ENCODE measurements around the gene SMAD3.

The SMAD3 gene

DNA sequence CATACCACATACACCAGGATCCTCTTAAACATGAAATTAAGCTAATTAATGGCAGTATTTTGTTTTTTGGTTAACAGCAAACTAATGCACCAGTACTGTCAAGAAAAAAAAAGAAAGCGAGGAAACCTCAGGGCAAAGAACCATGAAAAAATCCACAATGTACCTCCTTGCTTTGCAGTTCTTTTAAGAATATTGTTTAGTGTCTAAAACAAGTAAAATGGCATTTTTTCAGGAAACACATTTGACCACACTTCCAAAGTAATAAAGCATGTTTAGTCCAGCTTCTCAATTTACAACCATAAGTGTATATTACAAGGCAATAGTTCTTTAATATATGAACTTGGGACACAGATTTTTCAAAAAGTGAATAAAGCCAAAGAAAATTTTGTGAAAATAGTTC, 162.4 kb downstream of the SMAD3 start:
- no peak for DNase-seq (ENCODE audit: low read depth, low spot score)

DNA sequence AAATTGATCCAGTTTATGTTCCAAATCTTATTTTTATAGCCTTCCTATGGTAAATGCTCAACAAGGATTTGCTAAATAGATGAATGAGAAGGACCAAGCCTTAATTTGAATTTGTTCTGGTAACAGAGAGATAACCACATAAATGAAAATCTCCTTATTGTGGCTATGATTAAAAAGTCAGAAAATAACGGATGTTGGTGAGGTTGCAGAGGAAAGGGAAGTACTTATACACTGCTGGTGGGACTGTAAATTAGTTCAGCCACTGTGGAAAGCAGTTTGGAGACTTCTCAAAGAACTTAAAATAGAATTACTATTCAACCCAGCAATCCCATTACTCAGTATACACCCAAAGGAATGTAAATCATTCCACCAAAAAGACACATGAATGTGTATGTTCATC, 162.9 kb downstream of the SMAD3 start:
- no peak for DNase-seq (ENCODE audit: low read depth, low spot score)

DNA sequence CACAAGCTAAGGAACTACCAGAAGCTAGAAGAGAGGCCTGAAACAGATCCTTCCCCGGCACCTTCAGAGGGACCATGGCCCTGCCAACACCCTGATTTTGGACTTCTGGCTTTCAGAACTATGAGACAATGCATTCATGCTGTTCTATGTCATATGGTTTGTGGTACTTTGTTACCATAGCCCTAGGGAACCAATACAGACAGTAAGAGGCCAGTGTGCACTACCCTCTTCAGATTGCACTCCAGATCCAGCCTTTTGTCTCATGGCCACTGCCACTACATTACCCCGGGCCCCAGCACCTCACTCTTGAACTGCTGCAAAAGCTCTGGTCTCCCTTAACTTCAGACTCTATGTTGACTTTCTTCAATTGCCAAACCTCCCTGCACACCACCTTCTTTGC, 165.1 kb downstream of the SMAD3 start:
- DNase-seq (ENCODE audit: low read depth, low spot score): no peak

DNA sequence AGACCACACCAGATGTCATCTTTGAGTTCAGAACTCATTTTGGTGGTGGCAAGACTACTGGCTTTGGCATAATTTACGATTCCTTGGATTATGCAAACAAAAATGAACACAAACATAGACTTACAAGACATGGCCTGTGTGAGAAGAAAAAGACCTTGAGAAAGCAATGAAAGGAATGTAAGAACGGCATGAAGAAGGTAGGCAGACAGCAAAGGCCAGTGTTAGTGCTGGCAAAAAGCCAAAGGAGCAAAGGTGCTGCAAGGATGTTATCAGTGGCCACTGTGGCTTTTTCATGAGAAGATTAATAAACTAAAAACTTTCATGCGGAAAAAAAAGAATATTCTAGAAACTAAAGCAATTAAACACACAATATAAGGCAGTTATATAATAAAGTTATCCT, 167.2 kb downstream of the SMAD3 start:
- peak; percentile 7 for DNase-seq (ENCODE audit: low read depth, low spot score)

DNA sequence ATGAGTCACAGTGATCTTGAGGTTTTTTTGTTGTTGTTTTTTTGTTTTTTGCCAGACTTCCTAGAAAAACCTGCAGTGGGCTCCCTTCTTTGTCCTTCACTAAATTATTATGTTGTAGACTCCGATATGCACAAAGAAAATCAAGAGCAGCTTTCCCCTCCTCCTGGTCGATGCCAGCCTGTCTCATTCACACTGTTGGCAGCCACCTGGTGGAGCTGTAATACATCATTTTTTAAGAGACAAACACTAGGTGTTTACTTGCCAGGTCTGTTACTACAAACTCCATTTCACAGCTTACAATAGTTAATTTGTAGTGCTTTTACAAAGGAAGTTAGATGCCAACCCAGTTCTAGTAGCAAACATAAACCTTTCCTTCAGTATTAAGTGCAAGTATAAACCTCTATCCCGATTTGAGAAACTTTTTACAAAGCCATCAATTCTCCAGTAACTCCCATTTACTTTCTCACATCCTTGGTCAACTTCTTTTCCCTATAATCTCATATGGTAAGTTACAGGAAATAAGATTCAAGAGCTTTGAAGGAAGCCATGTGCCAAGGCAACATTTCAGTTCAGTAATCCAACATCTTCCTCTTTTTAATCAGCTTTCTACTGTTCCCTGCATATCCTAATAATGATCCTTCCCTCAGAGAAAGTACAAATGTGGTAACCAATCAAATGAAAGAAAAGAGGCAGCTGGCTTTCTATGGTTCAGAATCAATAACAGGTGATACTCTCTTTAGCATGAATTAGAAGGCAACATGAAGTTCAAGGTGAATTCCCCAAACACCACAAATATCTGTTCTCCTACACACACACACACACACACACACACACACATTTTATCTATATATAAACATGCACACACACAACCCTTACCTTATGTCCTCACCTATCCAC, 175.1 kb downstream of the SMAD3 start:
- DNase-seq (ENCODE audit: low read depth, low spot score): peak; percentile 39

DNA sequence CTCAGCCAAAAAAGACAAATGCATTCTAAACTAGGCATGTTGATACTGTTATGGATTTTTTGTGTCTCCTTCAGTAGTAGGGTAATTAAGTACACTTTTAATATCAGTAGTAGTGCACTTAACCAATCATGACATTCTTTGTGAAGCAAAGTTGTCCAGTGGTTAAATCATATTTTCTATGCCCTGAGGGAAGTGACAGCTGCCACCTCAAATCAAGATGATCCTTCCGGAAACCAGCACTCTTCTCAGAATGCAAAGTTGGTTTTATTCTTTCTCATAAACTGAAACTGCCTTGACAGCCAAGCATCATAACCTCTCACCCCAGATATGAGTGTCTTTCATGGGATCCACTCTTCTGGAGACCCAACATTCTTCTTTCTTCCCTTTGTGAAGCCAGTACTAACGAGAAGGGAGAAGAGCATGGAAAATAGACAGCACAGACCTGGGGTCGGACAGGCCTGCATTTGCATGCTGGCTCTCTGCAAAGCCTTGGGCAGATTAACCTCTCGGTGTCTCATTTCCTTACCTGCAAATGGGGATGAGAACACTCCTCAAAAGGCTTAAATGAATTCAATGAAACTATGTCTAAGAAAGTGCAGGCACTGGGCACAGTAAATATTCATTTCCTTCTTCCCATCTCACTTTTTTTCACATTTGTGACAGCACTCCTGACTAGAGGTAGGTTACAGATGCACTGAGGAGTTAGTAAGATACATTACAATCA, 175.9 kb downstream of the SMAD3 start:
- no peak for DNase-seq (ENCODE audit: low read depth, low spot score)

DNA sequence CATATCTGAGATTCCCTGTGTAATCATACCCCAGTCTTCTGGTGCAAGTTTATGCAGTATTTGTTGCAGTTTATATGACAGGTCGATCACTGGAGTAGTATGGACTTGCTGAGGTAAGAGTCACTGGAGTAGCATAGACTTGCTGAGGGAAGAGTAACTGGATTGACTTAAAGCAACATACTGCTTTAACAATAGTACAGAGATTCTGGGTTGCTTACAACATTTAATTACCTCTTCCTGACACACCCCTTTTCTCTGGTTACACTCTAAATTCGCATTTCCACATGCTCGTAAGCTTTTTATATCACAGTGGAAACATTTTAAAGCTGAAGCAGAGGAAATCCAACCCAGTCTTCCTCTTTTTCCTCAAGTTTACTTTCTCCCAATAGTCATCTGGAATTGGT, 177.3 kb downstream of the SMAD3 start:
- DNase-seq (ENCODE audit: low read depth, low spot score): no peak
